ENCODE measurements around the gene ZNF683. TPM values are rescaled to one million over a fixed set of nuclear protein-coding genes. Genes with fewer than 3 reads are reported as not detected.

ZNF683 gene
- polyA plus RNA-seq, 1 donor (not counting 4 experiments of a cell fraction or from before 2014, with no cell fraction given): not detected

- dilution Hi-C loops (cut with MboI; ENCODE audit: extremely low pct_ligation_motif_present, low sequenced_read_pairs): no loop called here
- no peak overlapping the region for H3K4me2 ChIP-seq (ENCODE audit: control insufficient read depth, extremely low read depth, insufficient read depth, low read depth, low read length)
- H3K36me3 ChIP-seq (ENCODE audit: control insufficient read depth in 2 of 2, extremely low read depth in 1 of 2, insufficient read depth in 2 of 2, low read length in 2 of 2): no peaks in the 10 kb centered on the region
- no peaks in the 10 kb centered on the region for H3K27me3 ChIP-seq (ENCODE audit: control insufficient read depth, extremely low read depth, insufficient read depth, low read length)
- H3K4me3 ChIP-seq (ENCODE audit: control insufficient read depth in 2 of 3, extremely low read depth in 1 of 3, insufficient read depth in 2 of 3, low read depth in 1 of 3, low read length in 3 of 3): no peak overlapping the region
- H2AFZ ChIP-seq (ENCODE audit: control insufficient read depth, low read length): no peak overlapping the region
- no peaks in the 10 kb centered on the region for H3K9me1 ChIP-seq (ENCODE audit: control insufficient read depth, extremely low read depth, insufficient read depth, low read length)
- H3K27ac ChIP-seq (ENCODE audit: control insufficient read depth, insufficient read depth, low read length): no peak overlapping the region
- H3K79me2 ChIP-seq (ENCODE audit: control insufficient read depth, insufficient read depth, low read length): no peaks in the 10 kb centered on the region
- H3K4me1 ChIP-seq (ENCODE audit: control insufficient read depth, extremely low read depth, insufficient read depth, low read length): peaks cover 18% of the 10 kb centered on the region
- DNase-seq (ENCODE audit: low read depth, low spot score): no peak
- no peaks in the 10 kb centered on the region for H4K20me1 ChIP-seq (ENCODE audit: control insufficient read depth, extremely low read depth, insufficient read depth, low read length)
- FAIRE-seq: peak; percentile 43
- no peak for TF ChIP-seq EZH2 (IDR thresholded peaks at IDR 0.05; ENCODE audit: low read length)
- TF ChIP-seq, protein P1, sequence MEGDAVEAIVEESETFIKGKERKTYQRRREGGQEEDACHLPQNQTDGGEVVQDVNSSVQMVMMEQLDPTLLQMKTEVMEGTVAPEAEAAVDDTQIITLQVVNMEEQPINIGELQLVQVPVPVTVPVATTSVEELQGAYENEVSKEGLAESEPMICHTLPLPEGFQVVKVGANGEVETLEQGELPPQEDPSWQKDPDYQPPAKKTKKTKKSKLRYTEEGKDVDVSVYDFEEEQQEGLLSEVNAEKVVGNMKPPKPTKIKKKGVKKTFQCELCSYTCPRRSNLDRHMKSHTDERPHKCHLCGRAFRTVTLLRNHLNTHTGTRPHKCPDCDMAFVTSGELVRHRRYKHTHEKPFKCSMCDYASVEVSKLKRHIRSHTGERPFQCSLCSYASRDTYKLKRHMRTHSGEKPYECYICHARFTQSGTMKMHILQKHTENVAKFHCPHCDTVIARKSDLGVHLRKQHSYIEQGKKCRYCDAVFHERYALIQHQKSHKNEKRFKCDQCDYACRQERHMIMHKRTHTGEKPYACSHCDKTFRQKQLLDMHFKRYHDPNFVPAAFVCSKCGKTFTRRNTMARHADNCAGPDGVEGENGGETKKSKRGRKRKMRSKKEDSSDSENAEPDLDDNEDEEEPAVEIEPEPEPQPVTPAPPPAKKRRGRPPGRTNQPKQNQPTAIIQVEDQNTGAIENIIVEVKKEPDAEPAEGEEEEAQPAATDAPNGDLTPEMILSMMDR (optimal IDR thresholded peaks at IDR 0.05 in 1 of 3, IDR thresholded peaks at IDR 0.05 in 1 of 3, conservative IDR thresholded peaks at IDR 0.05 in 1 of 3; ENCODE audit: extremely low read depth in 1 of 3, insufficient read depth in 2 of 3, low read length in 3 of 3): no peak
- peaks cover 3% of the 10 kb centered on the region for H3K9me3 ChIP-seq (ENCODE audit: control insufficient read depth, low read depth, low read length)
- no peak overlapping the region for H3K9ac ChIP-seq (ENCODE audit: control insufficient read depth, extremely low read depth, insufficient read depth, low read length)
These were observed 1.8 kb downstream of the ZNF683 start for GRCh38 chr1:26370591-26371382.

- Histone ChIP-seq H3K27me3 (ENCODE audit: control insufficient read depth, extremely low read depth, insufficient read depth, low read length) (no peaks in the 10 kb centered on the region), H3K9ac (ENCODE audit: control insufficient read depth, extremely low read depth, insufficient read depth, low read length) (no peak overlapping the region), H3K4me1 (ENCODE audit: control insufficient read depth, extremely low read depth, insufficient read depth, low read length) (peaks cover 12% of the 10 kb centered on the region), H3K9me1 (ENCODE audit: control insufficient read depth, extremely low read depth, insufficient read depth, low read length) (no peaks in the 10 kb centered on the region), H3K27ac (ENCODE audit: control insufficient read depth, insufficient read depth, low read length) (no peak overlapping the region), H3K79me2 (ENCODE audit: control insufficient read depth, insufficient read depth, low read length) (no peaks in the 10 kb centered on the region), H4K20me1 (ENCODE audit: control insufficient read depth, extremely low read depth, insufficient read depth, low read length) (no peaks in the 10 kb centered on the region), H3K9me3 (ENCODE audit: control insufficient read depth, low read depth, low read length) (peaks cover 3% of the 10 kb centered on the region), H3K4me3 (ENCODE audit: control insufficient read depth in 2 of 3, extremely low read depth in 1 of 3, insufficient read depth in 2 of 3, low read depth in 1 of 3, low read length in 3 of 3) (no peak overlapping the region), H3K4me2 (ENCODE audit: control insufficient read depth, extremely low read depth, insufficient read depth, low read depth, low read length) (no peak overlapping the region), H2AFZ (ENCODE audit: control insufficient read depth, low read length) (no peak overlapping the region), H3K36me3 (ENCODE audit: control insufficient read depth in 2 of 2, extremely low read depth in 1 of 2, insufficient read depth in 2 of 2, low read length in 2 of 2) (no peaks in the 10 kb centered on the region)
- dilution Hi-C loops (cut with MboI; ENCODE audit: extremely low pct_ligation_motif_present, low sequenced_read_pairs): no loop called here
- FAIRE-seq (no peak), DNase-seq (ENCODE audit: low read depth, low spot score) (no peak)
- TF ChIP-seq, protein P1 (optimal IDR thresholded peaks at IDR 0.05 in 1 of 3, IDR thresholded peaks at IDR 0.05 in 1 of 3, conservative IDR thresholded peaks at IDR 0.05 in 1 of 3; ENCODE audit: extremely low read depth in 1 of 3, insufficient read depth in 2 of 3, low read length in 3 of 3): no peak
These were observed 4.1 kb downstream of the ZNF683 start for GRCh38 chr1:26368486-26368885.
